GM10248 (cell line): ENCODE measurements around the gene DVL1.

Source experiments
- CTCF ChIA-PET: fragments of 300-600 bp; sonication (Branson Sonifier 250); formaldehyde crosslinking; extraction: SDS; loops from one replicate; lab custom pipeline; 2021; ENCODE audit warnings: antibody characterized with exemption; lab: Yijun Ruan, JAX
- POLR2A ChIA-PET: fragments of 350-650 bp; sonication (Branson Sonifier 250); formaldehyde crosslinking; extraction: SDS; loops from one replicate; lab custom pipeline; 2020; ENCODE audit warnings: antibody characterized with exemption; lab: Yijun Ruan, JAX
- DNase-seq: peaks from one replicate; pipeline ENCODE4 v3.0.0; 2012; ENCODE audit errors: extremely low spot score
- CTCF ChIP-seq: IDR thresholded peaks from 2 replicates; pipeline ENCODE4 v1.5.1; 2012; ENCODE audit warnings: mild to moderate bottlenecking, low read depth; ENCODE audit errors: extremely low read depth, missing control alignments, control extremely low read depth

DVL1 gene

DNA sequence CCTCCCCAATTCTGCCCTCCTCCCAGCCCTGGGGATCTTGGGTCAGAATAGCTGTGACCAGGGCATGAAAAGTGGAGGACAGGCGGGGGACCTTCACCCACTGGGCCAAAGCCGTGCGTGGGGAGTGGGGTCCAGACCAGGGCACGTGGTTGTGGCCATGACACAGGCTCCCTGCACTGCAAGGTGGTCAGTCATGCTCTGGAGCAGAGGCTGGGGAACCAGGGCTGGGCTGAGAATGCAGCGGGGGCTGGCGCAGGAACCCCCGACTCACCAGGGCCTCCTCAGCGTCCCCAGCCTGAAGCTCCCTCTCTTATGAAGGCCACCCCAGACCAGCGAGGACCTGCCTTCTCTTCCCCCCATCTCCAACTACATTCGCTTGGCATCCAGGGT, 2.7 kb downstream of the DVL1 start:
- TF ChIP-seq CTCF = no peak
- ChIA-PET CTCF (interaction anchor here (0.6 to 1.3 kb wide), 3 partner anchors 26 to 197 kb away, joined by 3 read pairs; no protein-coding TSS in a partner anchor), POLR2A (no interaction called here)
- DNase-seq = no peak

DNA sequence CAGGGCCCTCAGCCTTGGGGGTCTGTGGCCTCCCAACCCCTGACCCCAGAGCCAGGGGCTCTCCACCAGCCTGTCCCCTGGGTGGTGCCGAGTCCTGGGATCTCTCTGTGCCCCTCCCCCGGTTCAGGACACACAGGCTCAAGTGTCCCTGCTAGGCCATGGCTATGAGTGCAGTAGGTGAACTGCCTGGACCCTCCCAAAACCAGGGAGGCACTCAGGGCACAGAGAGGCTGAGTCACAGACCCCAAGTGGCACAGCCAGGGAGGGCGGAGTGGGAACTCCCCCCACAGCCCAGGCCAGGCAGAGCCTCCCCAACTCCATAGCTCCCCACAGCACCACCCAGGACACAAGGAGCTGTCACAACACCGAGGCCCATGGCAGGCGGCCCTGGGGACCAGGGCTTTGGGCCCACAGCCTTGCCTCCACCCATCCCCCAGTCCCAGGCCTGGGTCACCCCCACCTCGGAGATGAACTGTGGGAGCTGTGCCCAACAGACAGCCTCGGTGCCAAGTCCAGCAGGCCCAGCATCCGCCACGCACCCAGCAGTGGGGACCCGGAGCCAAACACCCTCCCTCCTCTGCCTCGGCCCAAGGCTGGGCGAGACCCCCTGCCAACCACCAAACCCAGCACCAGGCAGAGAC, 3.2 kb downstream of the DVL1 start:
- CTCF ChIA-PET = interaction anchor here (0.6 to 1.3 kb wide), 4 partner anchors 9 to 198 kb away, joined by 3 read pairs; no protein-coding TSS in a partner anchor
- no peak for DNase-seq
- TF ChIP-seq CTCF = no peak
- POLR2A ChIA-PET = no interaction called here

DNA sequence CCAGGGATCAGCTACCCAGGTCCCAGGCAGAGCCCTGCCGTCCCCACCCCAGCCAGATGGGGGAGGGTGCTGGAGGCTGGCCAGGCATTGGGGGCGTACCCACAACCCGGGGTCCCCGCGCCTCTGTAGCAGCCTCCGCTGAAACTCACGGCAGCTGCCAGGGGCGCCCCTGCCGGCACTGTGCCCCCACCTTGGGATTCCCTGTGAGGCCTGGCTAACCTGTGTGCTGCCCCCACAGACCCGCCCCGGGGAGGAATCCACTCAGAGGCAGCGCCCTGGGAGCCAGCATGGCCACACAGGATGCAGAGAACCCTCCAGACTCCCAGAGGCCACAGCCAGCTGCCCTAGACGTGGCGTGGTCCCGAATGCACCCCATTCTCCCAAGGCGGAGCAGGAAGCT, 3.8 kb downstream of the DVL1 start:
- ChIA-PET POLR2A (no interaction called here), CTCF (interaction anchor here (1.0 to 1.3 kb wide), 3 partner anchors 9 to 96 kb away, joined by 3 read pairs; no protein-coding TSS in a partner anchor)
- DNase-seq = no peak
- no peak for TF ChIP-seq CTCF

- no peak for DNase-seq
- TF ChIP-seq CTCF = no peak
- ChIA-PET POLR2A (no interaction called here), CTCF (interaction anchor here (1.0 kb wide), 1 partner anchor 8 kb away, joined by 3 read pairs; no protein-coding TSS in a partner anchor)
Measured at GRCh38 chr1:1344655-1345361, 4.4 kb downstream of the DVL1 start.

DNA sequence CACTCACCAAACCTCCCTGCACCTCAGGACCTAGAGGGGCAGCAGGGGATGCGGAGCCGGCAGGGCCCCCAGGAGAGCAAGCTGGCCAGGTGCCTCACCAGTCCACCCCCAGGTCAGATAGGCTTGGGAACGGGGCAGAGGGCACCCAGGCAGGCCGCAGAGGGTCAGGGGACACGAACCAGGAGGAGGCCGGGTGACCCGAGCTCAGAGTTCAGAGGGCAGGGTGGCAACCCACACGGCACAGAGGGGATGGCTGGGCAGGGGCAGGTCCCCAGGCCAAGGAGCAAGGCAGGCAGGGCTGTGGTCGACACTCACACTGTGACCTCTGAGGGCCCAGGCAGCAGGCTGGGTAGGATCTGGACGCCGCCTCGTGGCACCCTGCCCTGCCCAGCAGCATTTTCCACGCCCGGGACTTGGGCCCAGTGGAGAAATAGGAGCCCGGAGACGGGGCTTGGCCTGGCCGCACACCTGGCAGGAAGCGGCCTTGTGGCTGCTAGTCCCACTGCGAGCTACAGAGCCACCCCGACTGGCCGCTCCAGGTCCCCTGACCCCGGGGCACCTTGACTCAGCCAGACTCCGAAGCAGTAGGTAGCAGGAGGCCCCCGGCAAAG, 5.3 kb downstream of the DVL1 start:
- CTCF ChIA-PET = no interaction called here
- TF ChIP-seq CTCF = no peak
- POLR2A ChIA-PET = no interaction called here
- DNase-seq = no peak

DNA sequence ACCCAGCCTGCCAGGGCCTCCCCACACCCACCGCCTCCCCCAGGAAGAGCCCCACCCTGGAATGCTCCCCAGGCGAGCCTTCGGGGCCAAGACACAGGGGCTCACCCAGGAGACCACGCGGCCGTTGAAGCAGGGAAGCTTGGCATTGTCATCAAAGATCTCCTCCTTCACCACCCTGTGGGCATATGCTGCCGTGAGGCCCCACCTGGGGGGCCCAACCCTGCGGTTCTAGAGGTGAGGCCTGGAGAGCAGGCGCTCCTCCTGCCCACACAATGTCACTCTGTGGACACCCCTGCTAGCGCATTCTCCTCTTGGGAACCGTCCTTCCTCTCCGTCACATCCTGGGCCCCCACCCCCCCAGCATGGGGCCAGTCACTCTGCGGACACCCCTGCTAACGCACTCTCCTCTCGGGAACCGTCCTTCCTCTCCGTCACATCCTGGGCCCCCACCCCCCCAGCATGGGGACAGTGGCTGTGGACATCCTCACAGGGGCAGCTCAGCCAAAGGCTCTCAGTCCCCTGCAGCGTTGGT, 6.6 kb downstream of the DVL1 start:
- DNase-seq = no peak
- POLR2A ChIA-PET = no interaction called here
- CTCF ChIA-PET = no interaction called here
- no peak for TF ChIP-seq CTCF
